ENCODE results near the gene SOCS4. TPM values are rescaled to one million over a fixed set of nuclear protein-coding genes. Genes with fewer than 3 reads are reported as not detected.

SOCS4 gene
- total and polyA plus RNA-seq, 2 of the 13 experiments (the other 11 are each of a cell fraction or from before 2014, with no cell fraction given) = 4.0 to 10.0 TPM

GRCh38 chr14:55026793-55027561 lies at the start of gene SOCS4, which contains the start of gene WDHD1 (continued):
- peak; percentile 62; the same call in 1 of the 2 replicates for TF ChIP-seq TFAP4 (IDR thresholded peaks at IDR 0.05; ENCODE audit: borderline replicate concordance, low read depth)
- TF ChIP-seq ZNF703 (CRISPR knock-in tag; IDR thresholded peaks at IDR 0.05; ENCODE audit: borderline replicate concordance) = no peak
- no peak for TF ChIP-seq ZHX1 (CRISPR knock-in tag; IDR thresholded peaks at IDR 0.05; ENCODE audit: low read depth)
- TF ChIP-seq ZBTB38 (CRISPR knock-in tag; IDR thresholded peaks at IDR 0.05) = peak; percentile 76
- no peak for TF ChIP-seq NR1H2 (CRISPR knock-in tag; IDR thresholded peaks at IDR 0.05; ENCODE audit: borderline replicate concordance, low read depth)
- TF ChIP-seq NFYC (CRISPR knock-in tag; IDR thresholded peaks at IDR 0.05) = peak; percentile 84
- no peak for TF ChIP-seq CCAR2 (optimal IDR thresholded peaks at IDR 0.05; ENCODE audit: low read depth, low read length)
- peak; percentile 68 for TF ChIP-seq POLR2AphosphoS5 (IDR thresholded peaks at IDR 0.05; ENCODE audit: low read depth, low read length)
- no peak for TF ChIP-seq THAP7 (CRISPR knock-in tag; IDR thresholded peaks at IDR 0.05)
- no peak for TF ChIP-seq HOMEZ (CRISPR knock-in tag; IDR thresholded peaks at IDR 0.05; ENCODE audit: low read depth)
- TF ChIP-seq ZNF574 (CRISPR knock-in tag; IDR thresholded peaks at IDR 0.05) = peak; percentile 88
- TF ChIP-seq ZNF792 (CRISPR knock-in tag; IDR thresholded peaks at IDR 0.05) = peak; percentile 84; the same call in 1 of the 2 replicates
- TF ChIP-seq ZNF841 (CRISPR knock-in tag; IDR thresholded peaks at IDR 0.05; ENCODE audit: borderline replicate concordance) = no peak
- TF ChIP-seq BCLAF1 (IDR thresholded peaks at IDR 0.05) = no peak
- TF ChIP-seq ZNF235 (CRISPR knock-in tag; IDR thresholded peaks at IDR 0.05; ENCODE audit: borderline replicate concordance) = no peak
- peak; percentile 86; the same call in 1 of the 2 replicates for TF ChIP-seq SMAD1 (CRISPR knock-in tag; IDR thresholded peaks at IDR 0.05; ENCODE audit: borderline replicate concordance, low read depth)
